ENCODE measurements around the gene POLR2L.

POLR2L gene

GRCh38 chr11:842370-843002, at the start of gene POLR2L, which contains the start of gene TSPAN4:
Gene POLR2L (minus strand): TSS chr11:842529. CDS start chr11:842508, 21 bp downstream.
Gene TSPAN4 (plus strand): TSS chr11:842852. CDS start chr11:850305, 7,453 bp downstream.
- Histone ChIP-seq H3K36me3 (peaks cover 31% of the 10 kb centered on the region), H3K9me3 (no peaks in the 10 kb centered on the region), H3K27ac (peak within 1 kb of the TSS; percentile 93), H3K4me1 (ENCODE audit: control insufficient read depth in 1 of 2, insufficient read depth in 1 of 2, low read depth in 1 of 2, low read length in 1 of 2) (peaks cover 29 to 42% of the 10 kb centered on the region in 2 experiments), H3K4me3 (ENCODE audit: low read depth in 1 of 2, low read length in 1 of 2) (peak within 1 kb of the TSS; percentile 71 to 75), H3K27me3 (peaks cover 48% of the 10 kb centered on the region)
- no peak for TF ChIP-seq CTCF (IDR thresholded peaks at IDR 0.05)

- Histone ChIP-seq H3K4me1 (ENCODE audit: control insufficient read depth in 1 of 2, insufficient read depth in 1 of 2, low read depth in 1 of 2, low read length in 1 of 2) (no peaks in the 10 kb centered on the region), H3K27me3 (no peaks in the 10 kb centered on the region), H3K9me3 (no peaks in the 10 kb centered on the region), H3K36me3 (peaks cover 4% of the 10 kb centered on the region), H3K4me3 (ENCODE audit: low read depth in 1 of 2, low read length in 1 of 2) (no peak overlapping the region), H3K27ac (no peak overlapping the region)
- TF ChIP-seq CTCF (IDR thresholded peaks at IDR 0.05) = no peak
Observed at GRCh38 chr11:890794-891540, 48.6 kb upstream of the POLR2L start.

- peaks cover 4% of the 10 kb centered on the region for H3K36me3 ChIP-seq
- TF ChIP-seq CTCF (IDR thresholded peaks at IDR 0.05) = no peak
- no peaks in the 10 kb centered on the region for H3K4me1 ChIP-seq (ENCODE audit: control insufficient read depth in 1 of 2, insufficient read depth in 1 of 2, low read depth in 1 of 2, low read length in 1 of 2)
- no peak overlapping the region for H3K27ac ChIP-seq
- H3K27me3 ChIP-seq = no peaks in the 10 kb centered on the region
- H3K9me3 ChIP-seq = no peaks in the 10 kb centered on the region
- H3K4me3 ChIP-seq (ENCODE audit: low read depth in 1 of 2, low read length in 1 of 2) = no peak overlapping the region
Observed at GRCh38 chr11:889687-890475, 47.6 kb upstream of the POLR2L start.

- H3K9me3 ChIP-seq = no peaks in the 10 kb centered on the region
- H3K4me3 ChIP-seq (ENCODE audit: low read depth in 1 of 2, low read length in 1 of 2) = no peak overlapping the region
- peaks cover 4% of the 10 kb centered on the region for H3K36me3 ChIP-seq
- no peaks in the 10 kb centered on the region for H3K4me1 ChIP-seq (ENCODE audit: control insufficient read depth in 1 of 2, insufficient read depth in 1 of 2, low read depth in 1 of 2, low read length in 1 of 2)
- no peaks in the 10 kb centered on the region for H3K27me3 ChIP-seq
- no peak overlapping the region for H3K27ac ChIP-seq
- no peak for TF ChIP-seq CTCF (IDR thresholded peaks at IDR 0.05)
Observed at GRCh38 chr11:889257-889656, 46.9 kb upstream of the POLR2L start.

GRCh38 chr11:888310-889212, 46.2 kb upstream of the POLR2L start:
- TF ChIP-seq CTCF (IDR thresholded peaks at IDR 0.05) = no peak
- Histone ChIP-seq H3K4me3 (ENCODE audit: low read depth in 1 of 2, low read length in 1 of 2) (no peak overlapping the region), H3K9me3 (no peaks in the 10 kb centered on the region), H3K27me3 (no peaks in the 10 kb centered on the region), H3K4me1 (ENCODE audit: control insufficient read depth in 1 of 2, insufficient read depth in 1 of 2, low read depth in 1 of 2, low read length in 1 of 2) (no peaks in the 10 kb centered on the region), H3K36me3 (peaks cover 8% of the 10 kb centered on the region), H3K27ac (no peak overlapping the region)

Data from neutrophil (primary cell).